Activated naive CD4-positive, alpha-beta T cell (primary cell): ENCODE measurements around the gene ZNF516.

Source experiments
- DNase-seq, 4 experiments: peaks; one replicate each; lab custom pipeline; 2025; lab: John Stamatoyannopoulos, UW

Gene ZNF516

DNA sequence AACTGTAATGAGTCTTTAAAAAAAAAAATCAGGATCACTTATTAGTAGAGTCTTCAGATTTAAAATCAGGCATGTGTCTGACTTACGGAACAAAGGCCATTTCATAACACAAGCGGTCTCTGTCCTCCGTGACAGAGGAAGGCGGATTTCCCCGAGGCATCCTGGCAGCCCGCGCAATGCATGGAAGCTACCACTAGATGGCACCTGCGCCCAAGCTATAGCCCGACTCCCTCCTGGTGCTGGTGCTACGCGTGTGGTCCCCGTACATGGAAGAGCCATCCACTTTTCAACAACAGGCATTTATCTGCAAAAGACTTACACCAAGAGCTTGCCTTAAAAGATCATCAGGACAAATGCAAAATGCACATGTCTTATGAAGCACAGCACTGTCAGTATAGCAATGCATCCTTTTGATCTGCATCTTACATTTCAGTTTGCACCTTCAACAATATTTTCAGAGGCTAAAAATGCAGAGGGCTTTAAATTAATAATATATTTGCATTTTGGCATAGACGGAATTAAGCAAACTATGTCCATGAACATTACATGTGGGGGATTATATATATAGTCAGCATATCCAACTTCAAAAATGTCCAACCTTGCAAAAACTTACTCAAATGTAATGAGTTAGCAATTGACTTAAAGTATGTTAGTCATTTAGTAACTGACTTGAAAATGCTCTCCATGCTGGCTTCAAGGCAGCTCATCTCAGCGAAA, 96.0 kb downstream of the ZNF516 start:
- peak; percentile 31 to 73 (median 54) for DNase-seq

DNA sequence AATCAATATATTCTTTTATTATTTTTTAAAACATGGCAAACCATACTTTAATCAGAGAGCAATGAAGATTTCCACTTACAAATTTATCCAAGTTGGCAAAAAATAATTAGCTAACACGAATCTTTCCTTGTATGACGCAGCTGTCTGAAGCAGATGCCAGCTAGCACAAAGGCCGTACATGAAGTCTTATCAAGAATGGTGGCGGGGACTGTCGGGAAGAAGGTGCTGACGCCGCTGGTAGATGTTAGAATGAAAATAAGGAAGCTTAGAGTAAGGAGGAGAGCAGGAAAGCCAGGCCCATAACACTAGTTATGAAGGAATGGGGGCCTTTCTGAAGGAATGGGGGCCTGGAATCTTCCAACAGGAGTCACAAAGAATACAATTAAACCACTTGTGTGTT, 96.7 kb downstream of the ZNF516 start:
- no peak for DNase-seq

DNA sequence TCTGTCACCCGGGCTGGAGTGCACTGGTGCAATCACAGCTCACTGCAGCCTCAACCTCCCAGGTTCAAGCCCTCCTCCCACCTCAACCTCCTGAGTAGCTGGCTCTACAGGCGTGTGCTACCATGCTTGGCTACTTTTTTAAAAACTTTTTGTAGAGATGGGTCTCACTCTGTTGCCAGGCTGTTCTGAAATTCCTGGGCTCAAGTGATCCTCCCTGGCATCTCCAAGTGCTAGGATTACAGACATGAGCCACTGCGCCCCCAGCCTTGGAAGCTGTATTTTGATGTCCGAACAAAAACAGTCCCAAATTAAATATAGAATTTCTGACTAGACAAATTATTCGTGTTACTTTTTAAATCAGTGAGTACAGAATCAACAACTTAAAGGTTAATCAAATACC, 97.4 kb downstream of the ZNF516 start:
- DNase-seq: no peak

DNA sequence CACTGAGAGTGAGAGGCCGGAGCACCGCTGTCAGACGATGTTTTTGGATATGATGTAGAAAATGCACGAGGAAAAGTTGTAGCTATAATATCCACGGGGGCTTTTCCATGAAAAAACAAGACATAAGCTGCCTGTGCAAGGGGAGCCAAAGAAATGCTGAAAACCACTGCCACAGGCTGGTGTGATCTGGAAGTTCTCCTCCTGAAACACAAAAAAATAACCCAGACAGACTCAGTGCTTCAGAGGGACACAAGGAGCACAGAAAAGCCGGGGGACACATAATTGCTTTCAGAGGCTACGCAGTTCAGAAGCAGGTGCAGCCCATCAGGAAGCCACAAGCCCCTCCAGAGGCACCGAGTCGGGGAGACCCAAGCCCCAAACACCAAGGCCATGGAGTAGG, 98.2 kb downstream of the ZNF516 start:
- DNase-seq: no peak

DNA sequence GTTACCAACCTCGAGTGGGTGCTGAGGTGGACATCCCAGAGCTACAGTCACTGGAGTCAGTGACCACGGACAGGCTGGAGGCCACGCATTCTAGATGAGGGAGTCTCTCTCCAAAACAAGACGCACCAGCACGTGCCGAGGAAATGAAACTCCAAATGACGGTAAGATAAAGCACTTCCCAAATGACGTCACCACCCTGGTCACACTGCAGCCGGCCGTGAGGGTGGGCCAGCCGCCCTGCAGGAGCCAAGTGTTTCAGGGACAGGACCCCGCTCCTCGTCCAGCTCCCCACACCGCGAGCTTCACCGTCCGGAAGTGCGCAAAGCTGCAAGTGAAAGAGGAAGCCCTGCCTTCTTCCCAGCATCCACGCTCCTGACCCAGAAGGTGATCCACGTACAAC, 99.4 kb downstream of the ZNF516 start:
- DNase-seq: no peak

DNA sequence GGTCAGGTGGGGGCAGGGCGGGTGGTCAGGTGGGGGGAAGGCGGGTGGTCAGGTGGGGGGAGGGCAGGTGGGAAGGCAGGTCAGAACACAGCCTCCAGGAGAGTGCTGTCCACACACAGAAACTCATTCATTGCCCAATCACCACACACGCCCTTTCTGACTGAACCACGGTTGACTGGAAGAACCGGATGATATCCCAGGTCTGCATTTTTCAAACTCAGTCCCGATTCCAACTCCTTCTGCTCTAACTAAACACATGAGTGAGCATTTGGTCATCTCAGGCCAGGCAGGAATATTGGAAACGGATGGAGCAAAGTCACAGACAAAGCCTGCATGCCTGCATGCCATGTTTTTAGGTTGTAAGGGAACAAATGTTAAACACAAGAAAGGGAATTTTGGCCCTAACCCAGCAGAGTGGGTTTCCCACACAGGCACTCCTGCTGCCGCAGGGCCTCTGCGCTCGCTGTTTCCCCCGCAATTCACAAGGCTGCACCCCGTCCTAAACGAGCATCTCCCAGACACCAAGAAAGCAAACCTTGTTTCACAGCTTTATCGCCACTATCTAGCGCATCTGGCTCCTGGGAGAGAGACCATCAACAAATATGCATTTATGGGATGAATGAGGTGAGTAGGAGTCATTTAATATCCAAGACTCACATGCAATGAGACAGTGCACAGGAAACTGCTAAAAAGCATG, 100.1 kb downstream of the ZNF516 start:
- DNase-seq: no peak

DNA sequence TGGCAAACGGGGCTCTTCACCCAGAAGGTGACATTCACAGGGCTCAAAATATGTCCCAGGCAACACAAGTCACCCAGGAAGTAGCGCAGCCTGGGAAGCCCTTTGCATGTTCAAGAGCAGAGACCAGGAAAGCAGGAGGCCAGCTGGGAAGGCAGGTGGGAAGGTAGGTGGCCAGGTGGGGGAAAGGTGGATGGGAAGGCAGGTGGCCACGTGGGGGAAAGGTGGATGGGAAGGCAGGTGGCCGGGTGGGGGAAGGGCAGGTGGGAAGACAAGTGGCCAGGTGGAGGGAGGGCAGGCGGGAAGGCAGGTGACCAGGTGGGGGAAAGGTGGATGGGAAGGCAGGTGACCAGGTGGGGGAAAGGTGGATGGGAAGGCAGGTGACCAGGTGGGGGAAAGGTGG, 102.7 kb downstream of the ZNF516 start:
- no peak for DNase-seq

DNA sequence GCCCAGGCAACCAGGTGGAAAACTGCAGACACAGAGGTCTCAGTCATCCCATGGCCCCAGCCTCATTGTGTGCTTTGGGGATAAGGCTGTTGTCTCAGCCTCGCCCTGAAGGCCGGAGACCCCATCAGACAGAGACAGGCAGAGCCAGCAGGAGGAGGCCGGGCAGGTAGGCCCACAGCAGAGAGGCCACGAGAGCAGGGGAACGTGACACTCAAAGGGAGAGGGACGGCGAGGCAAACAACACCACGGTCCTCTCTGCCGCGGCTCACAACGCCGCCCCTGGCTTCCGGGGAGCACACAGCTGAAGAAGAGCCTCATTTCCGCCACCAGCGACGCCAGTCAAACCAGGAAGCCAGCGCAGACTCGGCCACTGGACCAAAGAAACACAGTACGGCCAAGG, 103.3 kb downstream of the ZNF516 start:
- DNase-seq: no peak

DNA sequence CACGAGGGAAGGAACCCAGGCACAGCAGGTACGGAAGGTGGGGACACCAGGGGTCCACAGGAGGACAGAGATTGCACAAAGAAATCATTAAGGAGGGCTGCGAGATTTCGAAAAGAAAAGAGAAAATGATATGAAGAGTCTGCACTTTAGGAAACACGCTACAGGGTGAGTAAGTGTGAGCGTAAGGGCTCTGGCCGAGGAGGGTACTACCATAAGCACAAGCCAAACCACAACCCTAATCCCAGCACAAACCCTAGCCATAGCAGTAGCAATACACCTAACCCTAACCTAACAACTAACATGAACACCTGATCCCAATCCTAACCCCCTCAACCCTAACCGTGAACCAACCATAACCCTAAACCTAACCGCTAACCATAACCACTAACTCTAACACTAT, 104.0 kb downstream of the ZNF516 start:
- no peak for DNase-seq

DNA sequence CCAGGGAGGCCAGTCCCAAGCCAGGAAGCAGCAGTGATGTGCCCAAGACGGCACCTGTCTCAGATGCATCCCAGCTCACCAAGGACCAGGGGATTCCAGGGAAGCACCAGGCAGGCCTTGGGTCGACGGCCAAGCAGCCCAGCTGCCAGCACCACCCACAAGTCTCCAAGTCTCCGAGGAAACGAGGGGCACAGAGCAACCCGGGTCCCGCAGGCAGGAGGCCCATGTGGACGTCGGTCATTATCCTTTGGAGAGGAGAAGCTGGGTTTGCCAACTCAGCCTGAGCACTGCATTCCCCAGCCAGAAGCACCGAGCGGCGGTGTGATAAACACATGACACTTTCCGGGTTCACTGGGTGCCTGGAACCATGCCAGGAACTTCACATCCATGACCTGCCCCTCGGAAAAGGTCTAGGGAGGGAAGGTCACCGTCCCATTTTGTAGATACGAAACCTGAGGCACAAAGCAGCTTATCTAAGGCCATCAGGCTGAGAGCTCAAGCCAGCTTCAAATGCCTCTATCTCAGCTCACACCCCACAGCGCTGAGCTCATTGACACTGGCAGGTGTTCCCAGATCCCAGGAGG, 104.5 kb downstream of the ZNF516 start:
- no peak for DNase-seq

DNA sequence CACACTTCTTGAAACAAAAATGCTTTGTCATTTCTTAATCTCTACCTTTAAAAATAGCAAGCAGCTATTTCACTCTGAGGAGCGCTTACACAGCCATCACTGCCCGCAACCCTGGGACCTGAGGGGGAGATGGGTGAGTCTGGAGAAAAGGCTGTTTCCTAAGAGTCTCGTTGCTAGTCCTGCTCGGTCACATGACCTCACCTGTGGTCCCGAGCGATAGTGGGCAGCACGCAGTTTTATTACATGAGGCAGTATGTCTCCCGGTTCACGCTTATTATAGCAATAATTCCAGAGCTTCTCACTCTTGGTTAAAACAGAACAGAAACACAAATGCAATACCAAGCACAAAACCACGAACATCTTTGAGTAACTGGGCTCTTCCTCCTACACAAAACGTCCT, 105.3 kb downstream of the ZNF516 start:
- DNase-seq: no peak

DNA sequence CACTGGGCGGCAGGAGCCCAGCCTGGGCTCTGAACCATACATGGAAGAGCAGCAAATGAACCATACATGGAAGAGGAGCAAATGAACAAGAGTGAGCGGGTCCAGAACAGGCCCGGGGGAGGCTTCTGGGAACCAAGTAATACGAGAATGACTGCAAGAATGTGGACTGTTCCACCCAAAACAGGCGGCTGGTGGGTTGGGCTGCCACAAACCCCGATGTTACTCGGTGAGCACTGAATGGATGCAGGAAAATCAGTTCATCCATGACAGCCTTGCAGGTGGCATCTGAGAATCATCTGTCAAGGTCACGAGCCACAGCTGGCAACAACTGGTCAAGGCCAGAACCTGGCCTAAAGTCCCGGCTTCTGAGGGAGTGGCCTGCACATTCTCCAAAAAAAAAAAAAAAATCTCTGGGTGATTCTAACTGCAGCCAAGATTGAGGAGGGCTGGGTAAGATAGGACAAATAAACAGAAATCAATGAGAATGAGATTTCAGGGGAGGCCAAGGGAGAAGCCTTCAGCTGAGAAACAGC, 106.1 kb downstream of the ZNF516 start:
- DNase-seq: no peak

DNA sequence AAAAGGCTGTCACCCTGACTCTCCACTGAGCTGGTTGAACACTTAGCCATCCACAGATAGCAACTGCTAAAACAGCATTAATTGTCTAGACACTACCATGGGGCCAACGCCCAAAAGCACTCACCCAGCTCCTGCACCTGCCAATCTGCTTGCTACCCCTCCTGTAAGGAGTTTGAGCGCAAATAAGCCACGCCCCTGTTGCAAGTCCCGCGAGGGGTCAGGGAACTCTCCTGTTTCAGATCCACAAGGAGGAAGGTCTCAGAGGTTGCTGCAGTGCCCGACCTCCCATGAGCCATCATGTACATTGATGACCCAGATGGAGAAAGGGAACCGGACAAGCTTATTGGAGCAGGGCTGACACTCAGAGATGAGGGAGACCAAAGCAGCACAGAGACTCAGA, 106.8 kb downstream of the ZNF516 start:
- no peak for DNase-seq

DNA sequence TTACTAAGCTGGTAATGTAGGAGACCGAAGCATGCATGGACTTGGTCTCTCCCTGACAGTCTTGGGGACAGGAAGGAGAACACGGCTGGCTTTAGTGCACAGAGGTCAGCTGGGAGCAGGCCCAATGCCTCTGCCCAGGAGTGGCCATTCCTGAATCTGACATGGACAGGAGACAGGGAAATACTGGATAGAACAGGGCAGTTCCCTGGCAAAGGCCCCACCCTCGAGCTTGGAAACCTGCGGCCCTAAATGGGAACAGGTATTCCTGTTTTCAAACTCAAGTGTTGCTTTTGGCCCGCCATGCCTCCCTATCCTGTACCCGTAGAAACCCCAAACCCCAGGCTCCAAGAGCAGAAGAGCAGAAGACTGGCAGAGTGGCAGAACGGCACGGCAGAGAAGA, 107.4 kb downstream of the ZNF516 start:
- no peak for DNase-seq

DNA sequence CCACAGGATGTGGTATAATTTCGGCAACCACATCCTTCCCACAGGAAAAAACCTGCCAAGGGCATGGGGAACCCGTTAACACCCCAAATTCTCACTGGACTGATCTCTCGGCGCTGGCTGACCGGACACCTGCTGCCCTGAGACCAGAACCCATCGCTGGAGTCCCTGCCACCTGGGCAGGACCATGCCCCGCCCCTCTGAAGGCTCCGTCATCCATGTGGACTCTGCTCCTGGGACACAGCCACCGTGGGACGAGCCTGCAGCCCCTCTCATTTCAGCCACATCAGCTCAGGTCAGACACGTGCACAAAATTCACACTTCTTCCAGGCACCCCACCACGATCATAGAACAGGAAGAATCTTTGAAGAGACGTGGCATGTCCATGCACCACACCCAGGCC, 108.2 kb downstream of the ZNF516 start:
- DNase-seq: no peak

DNA sequence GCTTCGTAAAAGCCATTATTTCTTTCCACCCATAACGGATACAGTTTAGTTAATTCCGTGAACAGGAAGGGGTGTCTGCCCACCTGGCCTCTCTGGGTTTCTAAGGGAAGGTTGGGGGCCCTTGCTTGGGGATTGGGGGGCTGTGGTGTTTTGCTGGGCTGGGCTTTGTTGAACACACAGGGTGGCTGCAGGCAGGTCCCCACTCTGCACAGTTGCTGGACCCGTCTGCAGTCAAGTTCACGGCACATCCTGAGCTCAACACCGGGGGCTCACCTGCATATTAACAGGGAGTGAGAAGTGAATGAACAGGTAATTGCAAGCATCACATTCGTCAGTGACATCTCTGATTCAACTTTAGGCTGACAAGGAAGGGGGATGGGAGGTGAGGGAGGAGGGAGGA, 109.0 kb downstream of the ZNF516 start:
- DNase-seq: no peak

DNA sequence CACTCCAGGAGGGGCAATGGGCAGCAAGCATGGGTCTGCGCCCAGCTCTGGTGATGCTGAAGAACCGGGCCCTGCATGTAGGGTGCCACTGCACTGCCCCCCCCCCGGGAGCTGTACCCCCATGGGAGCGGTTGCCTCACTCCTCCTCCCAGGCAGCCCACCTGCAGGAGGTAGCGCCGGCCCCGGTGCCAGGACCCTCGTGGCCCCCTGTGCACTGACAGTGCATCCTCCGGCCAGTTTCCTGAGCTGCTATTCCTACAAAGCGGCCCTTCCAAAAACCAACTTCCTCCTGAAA, 109.4 kb downstream of the ZNF516 start:
- DNase-seq: no peak

DNA sequence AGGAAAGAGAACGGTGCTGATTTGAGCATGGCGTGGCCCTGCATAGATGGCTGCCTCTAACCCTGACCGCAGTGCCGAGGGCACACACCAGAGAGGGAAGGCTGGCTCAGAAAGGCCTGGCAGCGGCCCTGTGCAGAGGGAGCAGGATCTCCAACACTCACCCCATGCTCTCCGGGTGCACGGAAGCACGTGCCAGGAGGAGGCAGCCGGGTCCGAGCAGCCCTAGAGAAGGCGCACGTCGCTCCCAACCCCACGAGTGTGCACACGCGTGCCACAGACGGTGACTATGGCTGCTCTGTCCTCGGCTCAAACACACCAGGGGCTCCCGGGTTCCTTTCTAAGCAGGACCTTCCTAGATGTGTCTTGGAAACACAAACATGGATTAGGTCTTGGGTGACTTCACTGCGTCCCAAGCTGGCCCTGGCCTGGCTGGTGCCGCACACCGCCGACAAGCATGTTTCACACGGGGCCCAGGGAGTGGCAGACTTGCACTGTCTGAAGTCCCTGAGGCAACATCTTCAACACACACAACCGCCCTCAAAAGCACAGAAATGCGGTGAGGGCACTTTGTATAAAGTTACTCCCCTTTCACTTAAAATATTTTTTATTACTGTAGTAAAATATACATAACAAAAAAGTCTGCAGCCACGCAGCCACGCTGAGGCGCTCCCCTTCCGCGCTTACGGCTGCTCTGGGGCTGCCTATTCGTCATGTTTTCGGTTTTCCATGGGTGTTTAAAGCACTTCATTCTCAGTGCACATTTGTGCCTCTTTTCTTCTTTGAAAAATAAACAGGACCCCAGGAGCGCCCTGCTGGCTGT, 110.0 kb downstream of the ZNF516 start:
- no peak for DNase-seq

DNA sequence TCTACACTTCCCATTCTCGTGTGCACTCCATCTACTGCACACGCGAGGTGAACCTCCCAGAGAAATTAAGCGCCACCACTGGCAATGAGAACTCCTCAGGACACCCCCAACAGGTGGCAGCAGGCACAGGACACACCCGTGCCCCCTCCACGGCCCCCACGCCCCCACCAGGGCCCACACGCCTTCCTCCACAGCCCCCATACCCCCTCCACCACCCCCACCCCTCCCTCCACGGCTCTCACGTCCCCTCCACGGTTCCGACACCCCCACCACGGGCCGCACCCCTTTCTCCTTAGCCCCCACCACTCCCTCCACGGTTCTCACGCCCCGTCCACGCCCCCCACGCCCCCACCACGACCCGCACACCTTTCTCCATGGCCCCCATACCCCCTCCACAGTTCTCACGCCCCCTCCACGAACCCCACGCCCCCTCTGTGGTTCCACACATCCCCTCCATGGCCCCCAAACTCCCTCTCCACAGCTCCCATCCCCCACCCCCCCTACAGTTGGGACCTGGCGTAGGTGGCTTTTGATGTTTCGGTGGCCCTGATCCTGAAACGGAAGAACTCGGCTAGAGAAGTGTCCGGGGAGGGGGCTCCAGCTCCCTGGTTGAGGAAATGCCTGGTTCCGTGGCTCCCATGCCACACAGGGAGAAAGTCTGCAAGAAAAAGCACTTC, 110.8 kb downstream of the ZNF516 start:
- no peak for DNase-seq

DNA sequence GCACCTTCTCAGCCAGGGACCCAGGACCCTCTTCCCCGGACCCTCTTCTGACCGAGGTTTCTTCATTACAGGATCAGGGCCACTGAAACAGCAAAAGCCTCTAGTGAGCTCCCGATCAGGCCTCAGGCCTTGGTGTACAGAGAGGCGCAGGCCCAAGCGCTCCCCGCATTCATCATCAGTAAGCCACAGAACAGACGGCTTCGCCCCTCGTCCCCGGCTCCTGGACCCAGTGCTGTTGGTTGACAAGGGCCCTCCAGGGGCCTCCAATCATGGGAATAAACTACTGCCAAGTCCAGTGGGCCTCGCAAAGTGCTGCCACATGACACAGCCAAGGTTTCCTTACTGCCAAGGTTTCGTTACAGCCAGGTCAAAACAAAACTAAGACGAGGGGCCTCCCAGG, 111.4 kb downstream of the ZNF516 start:
- no peak for DNase-seq

DNA sequence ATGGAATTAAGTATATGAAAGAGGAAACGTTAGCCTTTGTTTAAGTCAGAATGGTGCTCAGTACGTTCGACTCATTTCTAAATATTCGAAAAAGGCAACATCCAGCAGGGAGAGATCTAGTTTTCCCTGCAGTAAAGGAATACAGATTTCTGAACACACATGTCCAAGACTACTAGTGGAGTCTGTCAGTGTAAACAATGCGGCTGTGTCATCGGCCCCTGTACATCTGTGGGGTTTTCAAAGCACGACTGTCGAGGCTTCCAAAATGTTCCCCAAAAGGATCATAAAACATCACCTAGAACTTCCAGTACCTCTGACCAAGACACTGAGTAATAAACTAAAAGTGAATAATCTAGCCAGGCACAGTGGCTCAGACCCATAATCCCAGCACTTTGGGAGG, 112.8 kb downstream of the ZNF516 start:
- DNase-seq: no peak

DNA sequence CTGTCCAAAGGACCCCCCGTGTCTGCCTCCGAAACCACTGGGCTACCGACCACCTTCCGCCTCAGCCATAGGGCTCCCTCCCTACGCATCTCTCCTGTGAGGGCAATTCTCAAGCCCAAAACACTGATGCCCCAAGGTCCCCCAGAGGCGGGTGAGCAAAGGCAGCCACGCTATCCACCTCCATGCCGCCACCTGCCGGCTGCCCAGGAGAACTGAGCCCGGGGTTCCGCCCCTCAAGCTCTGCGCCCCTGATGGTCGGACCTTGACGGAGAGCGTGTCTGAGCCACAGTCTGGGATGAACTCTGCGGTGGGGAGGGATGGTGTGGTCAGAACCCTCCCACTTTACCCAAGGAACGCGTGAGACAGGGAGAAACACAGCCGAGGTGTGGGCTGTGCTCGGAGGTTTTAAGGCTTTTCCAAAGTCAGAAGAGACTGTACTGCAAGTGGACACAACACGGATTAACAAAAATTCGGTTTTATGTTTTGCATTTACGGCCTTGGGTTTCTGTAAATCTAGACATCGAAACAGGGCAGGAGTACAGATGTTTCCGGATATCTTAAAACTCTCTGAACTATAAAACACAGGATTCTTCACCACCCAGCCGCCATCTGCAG, 114.1 kb downstream of the ZNF516 start:
- DNase-seq: no peak
